SK-N-SH (cell line): Measurements from ENCODE around the gene EP400. TPM values are rescaled to one million over a fixed set of nuclear protein-coding genes. Genes with fewer than 3 reads are reported as not detected.

ENCODE experiments used
- CTCF ChIA-PET: fragments of 300-600, 350-600 bp; formaldehyde crosslinking; extraction: SDS; loops from one replicate; lab custom pipeline; 2021; lab: Yijun Ruan, JAX
- POLR2A ChIA-PET: fragments of 350-600 bp; sonication (Branson Sonifier 250); formaldehyde crosslinking; extraction: SDS; loops from one replicate; lab custom pipeline; 2020; ENCODE audit warnings: antibody characterized with exemption, inconsistent platforms; lab: Yijun Ruan, JAX
- DNase-seq: peaks from one replicate; pipeline ENCODE4 v3.0.0; 2012
- H2AFZ ChIP-seq: fragments of 200-600 bp; sonication (generic); 2 replicates; pipeline ENCODE4 v1.8.1; 2016; ENCODE audit warnings: antibody characterized with exemption, mild to moderate bottlenecking, low read depth
- H3F3A ChIP-seq: fragments of 200-600 bp; sonication (generic); replicated peaks from 2 replicates; pipeline ENCODE3; 2016; ENCODE audit warnings: antibody characterized with exemption, mild to moderate bottlenecking; ENCODE audit not compliant: insufficient read depth
- H3K27ac ChIP-seq, 2 experiments: fragments of 200-500 bp in 1 of 2; fragments of 200-600 bp in 1 of 2; sonication (Bioruptor generic) in 1 of 2; sonication (generic), shearing (Covaris generic) in 1 of 2; 2 replicates each; pipeline versions ENCODE4 v1.5.1 to v1.6.1; 2014 to 2016; ENCODE audit warnings: low read depth in 2 of 2, inconsistent platforms in 1 of 2, low read length in 1 of 2, mild to moderate bottlenecking in 1 of 2, mixed read lengths in 1 of 2
- H3K27me3 ChIP-seq: fragments of 200-600 bp; sonication (generic), shearing (Covaris generic); 2 replicates; pipeline ENCODE4 v1.6.1; 2016; ENCODE audit warnings: mixed run types; ENCODE audit not compliant: insufficient read depth
- H3K36me3 ChIP-seq, 2 experiments: fragments of 200-500 bp in 1 of 2; fragments of 200-600 bp in 1 of 2; sonication (Bioruptor generic) in 1 of 2; sonication (generic) in 1 of 2; replicated peaks in 1 of 2; 2 replicates each; pipeline versions ENCODE3 to v1.5.1; 2014 to 2016; ENCODE audit warnings: low read length in 1 of 2, mild to moderate bottlenecking in 1 of 2; ENCODE audit not compliant: insufficient read depth in 2 of 2, control insufficient read depth in 1 of 2
- H3K4me1 ChIP-seq, 2 experiments: fragments of 200-500 bp in 1 of 2; fragments of 200-600 bp in 1 of 2; sonication (Bioruptor generic) in 1 of 2; sonication (generic), shearing (Covaris generic) in 1 of 2; 2 replicates each; pipeline versions ENCODE4 v1.5.1 to v1.6.1; 2014 to 2016; ENCODE audit warnings: low read depth in 1 of 2, low read length in 1 of 2, mixed run types in 1 of 2; ENCODE audit not compliant: insufficient read depth in 2 of 2, control insufficient read depth in 1 of 2
- H3K4me2 ChIP-seq: fragments of 200-600 bp; sonication (generic), shearing (Covaris generic); 2 replicates; pipeline ENCODE4 v1.6.1; 2017; ENCODE audit warnings: mixed run types
- H3K4me3 ChIP-seq, 2 experiments: fragments of 200-500 bp in 1 of 2; fragments of 200-600 bp in 1 of 2; sonication (Bioruptor generic) in 1 of 2; sonication (generic), shearing (Covaris generic) in 1 of 2; 2 replicates each; pipeline versions ENCODE4 v1.5.1 to v1.8.1; 2014 to 2016; ENCODE audit warnings: low read depth in 2 of 2, inconsistent platforms in 1 of 2, low read length in 1 of 2, mild to moderate bottlenecking in 1 of 2, mixed read lengths in 1 of 2, moderate library complexity in 1 of 2
- H3K79me2 ChIP-seq: fragments of 200-600 bp; sonication (generic); 2 replicates; pipeline ENCODE4 v1.8.1; 2017; ENCODE audit warnings: mild to moderate bottlenecking; ENCODE audit not compliant: insufficient read depth
- H3K9ac ChIP-seq: fragments of 200-600 bp; sonication (generic); 2 replicates; pipeline ENCODE4 v1.6.1; 2017; ENCODE audit warnings: mixed run types
- H3K9me2 ChIP-seq: fragments of 200-600 bp; sonication (generic); 2 replicates; pipeline ENCODE4 v1.6.1; 2017; ENCODE audit warnings: mixed run types
- H3K9me3 ChIP-seq: fragments of 200-600 bp; sonication (generic); 2 replicates; pipeline ENCODE4 v1.6.1; 2017; ENCODE audit warnings: mixed run types, mild to moderate bottlenecking, moderate library complexity
- H4K20me1 ChIP-seq: fragments of 200-600 bp; sonication (generic); 2 replicates; pipeline ENCODE4 v1.6.1; 2017; ENCODE audit warnings: mild to moderate bottlenecking, mixed run types; ENCODE audit not compliant: insufficient read depth
- EP300 ChIP-seq, 2 experiments: IDR thresholded peaks; 2 replicates each; pipeline versions ENCODE4 v1.4.0 to v1.6.1; 2012; ENCODE audit warnings: borderline replicate concordance in 1 of 2, low read depth in 1 of 2, low read length in 1 of 2
- EZH2phosphoT487 ChIP-seq: fragments of 200-600 bp; sonication (generic); IDR thresholded peaks from 2 replicates; pipeline ENCODE4 v1.6.1; 2017; ENCODE audit warnings: low read depth, mixed run types, mild to moderate bottlenecking, antibody characterized with exemption, moderate library complexity, borderline replicate concordance
- FOSL2 ChIP-seq: IDR thresholded peaks from 2 replicates; pipeline ENCODE4 v1.4.0; 2012; ENCODE audit warnings: low read depth, mild to moderate bottlenecking, moderate library complexity, borderline replicate concordance
- FOXM1 ChIP-seq: IDR thresholded peaks from 2 replicates; pipeline ENCODE4 v1.4.0; 2012; ENCODE audit warnings: low read depth, mild to moderate bottlenecking
- JUND ChIP-seq: IDR thresholded peaks from 2 replicates; pipeline ENCODE4 v1.4.0; 2012
- MEF2A ChIP-seq: IDR thresholded peaks from 2 replicates; pipeline ENCODE4 v1.4.0; 2012; ENCODE audit warnings: low read depth, borderline replicate concordance
- NRF1 ChIP-seq: IDR thresholded peaks from 2 replicates; pipeline ENCODE4 v1.6.1; 2012; ENCODE audit warnings: low read depth, mild to moderate bottlenecking, low read length
- RXRA ChIP-seq: IDR thresholded peaks from 2 replicates; pipeline ENCODE4 v1.4.0; 2012; ENCODE audit warnings: low read depth, mild to moderate bottlenecking, borderline replicate concordance
- SMC3 ChIP-seq: IDR thresholded peaks from 2 replicates; pipeline ENCODE4 v1.6.1; 2012; ENCODE audit warnings: low read depth, low read length, improper control_type of control experiment
- TCF12 ChIP-seq: IDR thresholded peaks from 2 replicates; pipeline ENCODE4 v1.4.0; 2012
- USF1 ChIP-seq: IDR thresholded peaks from 2 replicates; pipeline ENCODE4 v1.4.0; 2012; ENCODE audit warnings: low read depth, borderline replicate concordance
- WGBS: methylation state at CpG from one replicate; pipeline ENCODE4 v1.1.6; 2017; ENCODE audit warnings: low lambda C conversion rate; 5-methylcytosine and 5-hydroxymethylcytosine counted together
- polyA plus RNA-seq, 3 experiments: library from polyadenylated mRNA; depleted of rRNA; stranded (reverse); fragments of >200 nt; gene quantifications; 2 replicates each; pipeline ENCODE4 v1.2.3, GENCODE V29; 2012

Gene EP400
- polyA plus RNA-seq, 1 of the 3 experiments (the other 2 are of a cell fraction) = 7.0 TPM

DNA sequence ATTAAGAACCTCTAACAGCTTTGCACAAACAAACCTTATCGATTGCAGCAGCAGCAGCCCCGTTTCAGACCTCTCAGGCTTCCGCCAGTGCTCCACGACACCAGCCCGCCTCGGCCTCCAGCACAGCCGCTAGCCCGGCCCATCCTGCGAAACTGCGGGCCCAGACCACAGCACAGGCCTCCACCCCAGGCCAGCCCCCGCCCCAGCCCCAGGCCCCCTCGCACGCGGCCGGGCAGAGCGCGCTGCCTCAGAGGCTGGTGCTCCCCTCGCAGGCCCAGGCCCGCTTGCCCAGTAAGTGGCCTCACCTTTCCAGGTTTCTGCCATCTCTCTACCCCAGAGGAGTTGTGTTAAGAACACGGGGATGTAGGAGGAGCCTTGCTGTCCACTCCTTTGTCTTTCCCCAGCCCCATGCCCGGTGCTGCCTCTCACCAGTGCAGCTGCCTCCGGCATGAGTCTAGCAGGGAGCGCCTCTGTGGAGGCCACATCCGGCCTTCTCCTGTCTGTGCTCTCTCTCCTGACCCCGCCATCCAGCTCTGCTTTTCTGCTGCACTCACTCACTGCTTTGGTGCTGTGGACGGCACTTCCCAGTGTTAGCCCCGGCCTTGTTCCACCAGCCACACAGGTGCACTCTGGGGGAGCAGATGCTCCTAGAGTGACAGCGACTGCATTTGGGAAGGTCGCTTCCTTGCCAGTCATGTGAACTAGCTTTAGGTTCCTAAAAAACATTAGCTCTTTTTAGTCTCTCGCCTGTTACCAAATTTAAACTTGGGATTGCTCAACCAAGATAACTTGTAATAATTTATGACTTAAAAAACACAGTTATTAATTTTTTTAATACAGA lies 71.5 kb downstream of the EP400 start (continued):
- TF ChIP-seq MEF2A (no peak), JUND (no peak), RXRA (no peak), SMC3 (no peak)

- H3K9me2 ChIP-seq = no peaks in the 10 kb centered on the region
- no peaks in the 10 kb centered on the region for H3K79me2 ChIP-seq
- no peak overlapping the region for H3K4me2 ChIP-seq
- no peak for DNase-seq
- 85% methylated on average over 2 of the region's 2 CpGs for WGBS
- no peaks in the 10 kb centered on the region for H3K4me1 ChIP-seq
- no peaks in the 10 kb centered on the region for H3K27me3 ChIP-seq
- no peaks in the 10 kb centered on the region for H3K9me3 ChIP-seq
- H3K36me3 ChIP-seq = peaks cover 44 to 82% of the 10 kb centered on the region in 2 experiments
- H3K4me3 ChIP-seq = no peak overlapping the region
- no peak overlapping the region for H2AFZ ChIP-seq
- no peak overlapping the region for H3K9ac ChIP-seq
- no peak for TF ChIP-seq FOXM1
- TF ChIP-seq FOSL2 = no peak
- no peak for TF ChIP-seq TCF12
- TF ChIP-seq NRF1 = no peak
- no peak for TF ChIP-seq EP300 (IDR thresholded peaks at IDR 0.05; ENCODE audit: borderline replicate concordance in 1 of 2, low read depth in 1 of 2, low read length in 1 of 2)
- TF ChIP-seq, all 33 proteins: peak for 0
- CTCF ChIA-PET = no interaction called here
- Histone ChIP-seq H3K27ac (no peak overlapping the region), H3F3A (no peaks in the 10 kb centered on the region), H4K20me1 (no peaks in the 10 kb centered on the region)
- POLR2A ChIA-PET = no interaction called here
Measured at GRCh38 chr12:132021965-132022364, 72.2 kb downstream of the EP400 start.

- POLR2A ChIA-PET = no interaction called here
- no peaks in the 10 kb centered on the region for H3K9me2 ChIP-seq
- no peak overlapping the region for H3K27ac ChIP-seq
- CTCF ChIA-PET = no interaction called here
- peaks cover 35 to 83% of the 10 kb centered on the region in 2 experiments for H3K36me3 ChIP-seq
- H3K9ac ChIP-seq = no peak overlapping the region
- 94% methylated on average over 8 of the region's 11 CpGs for WGBS
- H3K27me3 ChIP-seq = no peaks in the 10 kb centered on the region
- no peaks in the 10 kb centered on the region for H3K9me3 ChIP-seq
- H3K4me2 ChIP-seq = no peak overlapping the region
- DNase-seq = no peak
- TF ChIP-seq EZH2phosphoT487 = no peak
- TF ChIP-seq SMC3 = no peak
- TF ChIP-seq TCF12 = no peak
- TF ChIP-seq USF1 = no peak
- H3K4me3 ChIP-seq = no peak overlapping the region
- no peaks in the 10 kb centered on the region for H3K79me2 ChIP-seq
- H3K4me1 ChIP-seq = no peaks in the 10 kb centered on the region
- no peak overlapping the region for H2AFZ ChIP-seq
- H3F3A ChIP-seq = no peaks in the 10 kb centered on the region
- no peaks in the 10 kb centered on the region for H4K20me1 ChIP-seq
Measured at GRCh38 chr12:132023658-132024057, 73.9 kb downstream of the EP400 start.
